Mesenchymal stem cell (in vitro differentiated cells and primary cell): ENCODE data around the gene EEF2KMT.
A peak's percentile ranks its signal among the peaks of the same experiment; 100 is the strongest.

Experiments used
- DNase-seq: peaks from one replicate; pipeline ENCODE4 v3.0.0-alpha.2; 2013
- H2AFZ ChIP-seq: one replicate; pipeline ENCODE4 v1.6.1; 2013; ENCODE audit warnings: low read depth, mild to moderate bottlenecking, control low read depth, inconsistent platforms, low read length, moderate library complexity
- H2AK5ac ChIP-seq: 2 replicates; pipeline ENCODE4 v1.6.1; 2013; ENCODE audit warnings: low read length, moderate library complexity, mild to moderate bottlenecking, inconsistent platforms; ENCODE audit not compliant: severe bottlenecking
- H2BK120ac ChIP-seq: one replicate; pipeline ENCODE4 v1.6.1; 2013; ENCODE audit warnings: low read depth, mild to moderate bottlenecking, inconsistent platforms, low read length, moderate library complexity
- H2BK12ac ChIP-seq, 2 experiments: one replicate each; pipeline ENCODE4 v1.6.1; 2013; ENCODE audit warnings: inconsistent platforms in 2 of 2, low read length in 2 of 2, mild to moderate bottlenecking in 2 of 2, moderate library complexity in 2 of 2, control low read depth in 1 of 2
- H2BK15ac ChIP-seq: one replicate; pipeline ENCODE4 v1.6.1; 2013; ENCODE audit warnings: mild to moderate bottlenecking, low read depth, inconsistent platforms; ENCODE audit not compliant: poor library complexity, severe bottlenecking
- H2BK5ac ChIP-seq: 2 replicates; pipeline ENCODE4 v1.6.1; 2013; ENCODE audit warnings: low read depth, mild to moderate bottlenecking, low read length, control low read depth, inconsistent platforms; ENCODE audit not compliant: poor library complexity, severe bottlenecking
- H3K14ac ChIP-seq, 2 experiments: one replicate each; pipeline ENCODE4 v1.6.1; 2013; ENCODE audit warnings: inconsistent platforms in 2 of 2, low read length in 2 of 2, control low read depth in 1 of 2, mild to moderate bottlenecking in 1 of 2, moderate library complexity in 1 of 2
- H3K18ac ChIP-seq, 2 experiments: one replicate each; pipeline ENCODE4 v1.6.1; 2013; ENCODE audit warnings: inconsistent platforms in 2 of 2, low read length in 2 of 2, control low read depth in 1 of 2, low read depth in 1 of 2, mild to moderate bottlenecking in 1 of 2
- H3K23ac ChIP-seq, 2 experiments: one replicate each; pipeline ENCODE4 v1.6.1; 2013; ENCODE audit warnings: inconsistent platforms in 2 of 2, low read length in 2 of 2, mild to moderate bottlenecking in 2 of 2, moderate library complexity in 2 of 2, control low read depth in 1 of 2
- H3K27ac ChIP-seq: 2 replicates; pipeline ENCODE4 v1.5.1; 2013; ENCODE audit warnings: mild to moderate bottlenecking, moderate library complexity, low read length, control low read depth, inconsistent platforms; ENCODE audit not compliant: poor library complexity, severe bottlenecking
- H3K27me3 ChIP-seq, 2 experiments: 2 replicates each; pipeline versions ENCODE4 v1.6.1 to v1.7.0; 2013; ENCODE audit warnings: low read length in 2 of 2, mild to moderate bottlenecking in 2 of 2, moderate library complexity in 2 of 2, control low read depth in 1 of 2, inconsistent platforms in 1 of 2; ENCODE audit not compliant: control insufficient read depth in 1 of 2, insufficient read depth in 1 of 2
- H3K36me3 ChIP-seq, 2 experiments: 2 replicates each; pipeline versions ENCODE4 v1.6.1 to v1.7.0; 2013; ENCODE audit warnings: low read length in 2 of 2, control low read depth in 1 of 2, inconsistent platforms in 1 of 2, low read depth in 1 of 2, mild to moderate bottlenecking in 1 of 2; ENCODE audit not compliant: insufficient read depth in 2 of 2, control insufficient read depth in 1 of 2
- H3K4ac ChIP-seq, 2 experiments: one replicate each; pipeline ENCODE4 v1.6.1; 2013; ENCODE audit warnings: inconsistent platforms in 2 of 2, low read length in 2 of 2, mild to moderate bottlenecking in 2 of 2, moderate library complexity in 2 of 2, control low read depth in 1 of 2, low read depth in 1 of 2
- H3K4me1 ChIP-seq: 2 replicates; pipeline ENCODE4 v1.6.1; 2013; ENCODE audit warnings: low read depth, low read length, control low read depth; ENCODE audit not compliant: control insufficient read depth, insufficient read depth
- H3K4me2 ChIP-seq: 2 replicates; pipeline ENCODE4 v1.6.1; 2013; ENCODE audit warnings: low read length, mild to moderate bottlenecking, inconsistent platforms; ENCODE audit not compliant: poor library complexity, severe bottlenecking
- H3K4me3 ChIP-seq, 2 experiments: 2 replicates each; pipeline versions ENCODE4 v1.5.1 to v1.7.0; 2013; ENCODE audit warnings: low read length in 2 of 2, mild to moderate bottlenecking in 2 of 2, control low read depth in 1 of 2, low read depth in 1 of 2; ENCODE audit not compliant: insufficient read depth in 1 of 2
- H3K79me1 ChIP-seq: replicated peaks from 2 replicates; pipeline ENCODE4 v1.6.1; 2013; ENCODE audit warnings: mild to moderate bottlenecking, control low read depth, low read length, inconsistent platforms; ENCODE audit not compliant: poor library complexity, severe bottlenecking
- H3K9ac ChIP-seq: 2 replicates; pipeline ENCODE4 v1.7.0; 2013; ENCODE audit warnings: mild to moderate bottlenecking, low read length, moderate library complexity
- H3K9me3 ChIP-seq: 2 replicates; pipeline ENCODE4 v1.7.0; 2013; ENCODE audit warnings: mild to moderate bottlenecking, low read length; ENCODE audit not compliant: control insufficient read depth
- H4K8ac ChIP-seq: one replicate; pipeline ENCODE4 v1.6.1; 2013; ENCODE audit warnings: inconsistent platforms, mild to moderate bottlenecking, low read length, moderate library complexity
- H4K91ac ChIP-seq: one replicate; pipeline ENCODE4 v1.6.1; 2013; ENCODE audit warnings: mild to moderate bottlenecking, low read length, inconsistent platforms
- WGBS: methylation state at CpG from one replicate; pipeline ENCODE4 v1.1.7; 2013; ENCODE audit warnings: mixed read lengths; 5-methylcytosine and 5-hydroxymethylcytosine counted together

Gene EEF2KMT

DNA sequence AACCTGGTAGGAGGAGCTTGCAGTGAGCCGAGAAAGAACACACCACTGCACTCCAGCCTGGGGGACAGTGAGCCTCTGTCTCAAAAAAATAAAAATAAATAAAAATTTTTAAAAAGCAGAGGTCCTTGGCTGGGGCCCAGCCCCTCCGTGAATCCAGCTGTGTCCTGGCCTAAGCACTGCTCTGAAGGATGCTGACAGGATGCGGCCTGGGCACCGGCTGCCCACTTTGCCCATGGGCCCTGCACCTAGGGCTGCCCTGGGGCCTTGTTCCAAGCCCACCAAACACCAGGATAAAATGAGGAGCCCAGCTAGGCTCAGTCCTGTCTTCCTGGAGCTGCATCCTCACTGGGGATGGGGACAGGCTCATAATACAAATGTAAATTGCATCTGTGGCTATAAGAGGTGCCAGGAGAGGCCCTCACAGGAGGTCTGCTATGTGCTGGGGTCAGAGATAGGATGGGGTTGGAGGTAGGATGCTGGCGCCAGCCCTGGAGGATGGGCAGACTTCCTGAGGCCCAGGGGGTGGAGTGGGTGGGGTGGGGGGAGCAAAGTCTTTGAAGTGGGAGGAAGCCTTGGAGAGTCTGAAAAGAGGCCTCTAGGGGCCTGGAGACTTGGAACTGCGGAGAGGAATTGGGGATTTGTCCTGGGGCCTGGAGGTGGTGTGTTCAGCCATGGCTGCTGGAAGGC, 38.1 kb downstream of the EEF2KMT start:
- no peak overlapping the region for H3K23ac ChIP-seq
- H3K4me3 ChIP-seq: no peak overlapping the region
- no peaks in the 10 kb centered on the region for H3K36me3 ChIP-seq
- WGBS: 73% methylated on average over 6 of the region's 6 CpGs
- no peak overlapping the region for H3K18ac ChIP-seq
- peaks cover 12 to 26% of the 10 kb centered on the region in 2 experiments for H3K27me3 ChIP-seq
- H3K14ac ChIP-seq: no peak overlapping the region
- H3K27ac ChIP-seq: no peak overlapping the region
- no peak overlapping the region for H4K91ac ChIP-seq
- no peak overlapping the region for H2AFZ ChIP-seq
- H3K4ac ChIP-seq: no peak overlapping the region
- no peak overlapping the region for H2AK5ac ChIP-seq
- H3K9me3 ChIP-seq: no peaks in the 10 kb centered on the region
- no peak overlapping the region for H2BK5ac ChIP-seq
- no peak overlapping the region for H3K4me2 ChIP-seq
- no peak overlapping the region for H2BK15ac ChIP-seq
- no peak overlapping the region for H3K9ac ChIP-seq
- H2BK12ac ChIP-seq: no peak overlapping the region
- H4K8ac ChIP-seq: no peak overlapping the region
- H3K4me1 ChIP-seq: peaks cover 6% of the 10 kb centered on the region
- H3K79me1 ChIP-seq: no peaks in the 10 kb centered on the region
- no peak for DNase-seq
- H2BK120ac ChIP-seq: no peak overlapping the region

DNA sequence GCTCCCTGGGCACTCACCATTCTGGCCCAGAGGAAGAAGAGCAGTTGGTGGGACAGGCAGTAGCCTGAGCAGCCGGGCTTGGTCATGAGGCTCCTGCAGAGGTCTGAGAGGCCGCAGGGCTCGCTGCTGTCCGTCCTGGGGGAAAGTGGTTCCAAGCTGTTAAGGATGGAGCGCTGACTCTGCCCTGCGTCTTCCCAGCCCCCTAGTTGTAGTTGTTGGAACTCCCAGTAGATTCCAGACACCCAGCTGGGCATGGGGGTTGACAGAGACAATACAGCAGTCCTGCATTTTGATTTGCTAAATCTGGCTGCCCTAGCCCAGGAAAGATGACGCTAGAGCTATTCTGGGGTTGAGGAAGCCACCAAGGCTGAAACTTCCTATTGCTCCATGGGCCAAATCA, 39.1 kb downstream of the EEF2KMT start:
- Histone ChIP-seq H2AFZ (no peak overlapping the region), H3K4me2 (no peak overlapping the region), H3K23ac (no peak overlapping the region), H3K27ac (no peak overlapping the region), H3K9ac (no peak overlapping the region), H2BK12ac (no peak overlapping the region), H3K79me1 (no peaks in the 10 kb centered on the region), H2BK5ac (no peak overlapping the region), H2BK15ac (no peak overlapping the region), H3K18ac (no peak overlapping the region), H3K27me3 (peaks cover 14 to 21% of the 10 kb centered on the region in 2 experiments), H3K36me3 (no peaks in the 10 kb centered on the region), H3K14ac (no peak overlapping the region), H2AK5ac (no peak overlapping the region), H3K4me3 (no peak overlapping the region), H3K4me1 (peaks cover 6% of the 10 kb centered on the region), H2BK120ac (no peak overlapping the region), H3K4ac (no peak overlapping the region), H4K91ac (no peak overlapping the region), H3K9me3 (no peaks in the 10 kb centered on the region), H4K8ac (no peak overlapping the region)
- peak; percentile 51 for DNase-seq
- 32% methylated on average over 7 of the region's 7 CpGs for WGBS

DNA sequence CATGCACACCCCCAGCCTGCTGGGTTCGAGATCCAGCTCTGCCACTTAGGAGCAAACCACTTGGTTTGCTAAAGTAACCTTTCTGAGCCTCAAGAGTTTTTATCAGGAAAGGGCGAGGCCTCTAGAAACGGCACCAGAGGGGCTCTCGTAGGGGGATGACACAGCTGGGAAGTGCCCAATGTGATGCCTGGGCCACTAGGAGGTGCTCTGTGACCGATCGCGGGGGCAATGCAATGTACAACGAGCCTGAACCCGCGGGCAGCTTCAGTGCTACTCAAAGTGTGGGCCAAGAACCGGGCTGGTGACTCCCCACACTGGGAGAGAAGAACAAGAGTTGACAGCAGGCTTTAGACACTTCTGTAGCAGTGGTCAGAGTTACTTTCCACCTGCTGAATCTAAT, 41.2 kb downstream of the EEF2KMT start:
- H3K23ac ChIP-seq: no peak overlapping the region

DNA sequence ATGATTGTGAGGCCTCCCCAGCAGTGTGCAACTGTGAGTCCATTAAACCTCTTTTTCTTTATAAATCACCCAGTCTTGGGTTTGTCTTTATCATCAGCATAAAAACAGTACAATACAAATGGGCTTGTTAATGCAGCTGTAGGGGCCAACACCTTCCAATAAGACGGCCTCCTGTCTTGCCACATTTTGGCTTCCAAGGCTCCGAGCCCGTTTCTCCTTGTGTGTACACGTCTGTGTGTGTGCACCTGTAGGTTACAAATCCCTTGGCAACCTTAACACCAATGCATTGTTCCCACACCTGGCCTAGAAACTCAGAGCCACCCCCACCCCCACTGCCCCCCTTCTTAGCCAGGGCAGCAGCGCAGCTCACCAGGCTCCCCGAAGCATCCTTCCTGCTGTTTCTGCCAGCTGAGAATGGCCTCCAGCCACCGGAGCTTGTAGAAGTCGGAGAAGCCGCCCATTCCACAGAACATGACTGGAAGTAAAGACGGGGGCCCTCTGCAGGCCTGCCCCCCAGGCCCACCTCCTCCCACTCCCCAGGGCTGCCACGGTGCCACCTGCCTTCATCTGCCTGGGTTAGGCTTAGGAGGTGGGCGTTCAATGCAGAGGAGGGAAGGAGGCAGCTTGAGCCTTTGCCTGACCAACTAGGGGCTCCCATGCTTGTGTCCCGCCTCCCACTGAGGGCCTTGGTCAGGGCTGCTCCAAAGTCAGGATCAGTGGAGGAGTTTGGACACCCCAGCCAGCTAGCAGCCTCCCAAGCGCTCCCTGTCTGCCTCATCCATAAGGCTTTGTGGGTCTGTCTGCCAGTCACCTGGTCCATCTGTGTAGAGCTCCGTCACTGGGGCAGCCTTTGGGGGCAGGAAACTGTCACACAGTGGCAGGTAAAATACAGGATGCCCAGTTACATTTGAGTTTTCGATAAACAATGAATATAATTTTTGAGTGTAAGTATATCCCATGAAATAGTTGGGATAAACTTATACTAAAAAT, 42.4 kb downstream of the EEF2KMT start:
- no peak overlapping the region for H2BK15ac ChIP-seq
- H2BK12ac ChIP-seq: no peak overlapping the region
- no peak overlapping the region for H3K4me2 ChIP-seq
- H2BK5ac ChIP-seq: no peak overlapping the region
- H3K9ac ChIP-seq: no peak overlapping the region
- H4K8ac ChIP-seq: no peak overlapping the region
- H2AK5ac ChIP-seq: no peak overlapping the region
- no peak for DNase-seq
- H3K23ac ChIP-seq: peak overlapping the region in 1 of 2 experiments; percentile 23
- no peak overlapping the region for H3K14ac ChIP-seq
- H2AFZ ChIP-seq: no peak overlapping the region
- H3K4ac ChIP-seq: no peak overlapping the region
- H3K9me3 ChIP-seq: no peaks in the 10 kb centered on the region
- H4K91ac ChIP-seq: no peak overlapping the region
- no peaks in the 10 kb centered on the region for H3K36me3 ChIP-seq
- H3K27me3 ChIP-seq: peaks cover 6 to 8% of the 10 kb centered on the region in 2 experiments
- H3K79me1 ChIP-seq: no peaks in the 10 kb centered on the region
- H3K4me3 ChIP-seq: no peak overlapping the region
- no peak overlapping the region for H3K27ac ChIP-seq
- H3K18ac ChIP-seq: no peak overlapping the region
- H2BK120ac ChIP-seq: no peak overlapping the region
- WGBS: 79% methylated on average over 15 of the region's 16 CpGs
- H3K4me1 ChIP-seq: peaks cover 6% of the 10 kb centered on the region

More for the DNA sequence above, 41.2 kb downstream of the EEF2KMT start:
- 16% methylated on average over 11 of the region's 11 CpGs for WGBS
- no peak overlapping the region for H2BK12ac ChIP-seq
- no peak overlapping the region for H3K4ac ChIP-seq
- no peak overlapping the region for H4K91ac ChIP-seq
- H4K8ac ChIP-seq: no peak overlapping the region
- no peak overlapping the region for H2BK5ac ChIP-seq
- no peak overlapping the region for H3K27ac ChIP-seq
- no peaks in the 10 kb centered on the region for H3K9me3 ChIP-seq
- H3K79me1 ChIP-seq: no peaks in the 10 kb centered on the region
- H3K14ac ChIP-seq: no peak overlapping the region
- peak; percentile 14 for DNase-seq
- no peak overlapping the region for H3K9ac ChIP-seq
- no peak overlapping the region for H2BK120ac ChIP-seq
- H3K4me2 ChIP-seq: no peak overlapping the region
- H2AFZ ChIP-seq: no peak overlapping the region
- H2AK5ac ChIP-seq: no peak overlapping the region
- H3K36me3 ChIP-seq: no peaks in the 10 kb centered on the region
- H3K4me3 ChIP-seq: no peak overlapping the region
- H2BK15ac ChIP-seq: no peak overlapping the region
- no peak overlapping the region for H3K18ac ChIP-seq
- peaks cover 6% of the 10 kb centered on the region for H3K4me1 ChIP-seq
- peaks cover 6 to 8% of the 10 kb centered on the region in 2 experiments for H3K27me3 ChIP-seq
